Inflammatory macrophage treated with lipopolysaccharide for 1 hour (primary cell): ENCODE results near the gene SCYL2.
A peak's percentile ranks its signal among the peaks of the same experiment; 100 is the strongest.
"Not testable (repeated sequence)": the region's sequence is repeated elsewhere in the genome, so short reads cannot be mapped to it uniquely, and the experiment has no call there.

ENCODE experiments used
- DNase-seq, 2 donors: peaks; one replicate each; pipeline ENCODE4 v3.0.0-alpha.2; 2020 to 2022

The SCYL2 gene, protein sequence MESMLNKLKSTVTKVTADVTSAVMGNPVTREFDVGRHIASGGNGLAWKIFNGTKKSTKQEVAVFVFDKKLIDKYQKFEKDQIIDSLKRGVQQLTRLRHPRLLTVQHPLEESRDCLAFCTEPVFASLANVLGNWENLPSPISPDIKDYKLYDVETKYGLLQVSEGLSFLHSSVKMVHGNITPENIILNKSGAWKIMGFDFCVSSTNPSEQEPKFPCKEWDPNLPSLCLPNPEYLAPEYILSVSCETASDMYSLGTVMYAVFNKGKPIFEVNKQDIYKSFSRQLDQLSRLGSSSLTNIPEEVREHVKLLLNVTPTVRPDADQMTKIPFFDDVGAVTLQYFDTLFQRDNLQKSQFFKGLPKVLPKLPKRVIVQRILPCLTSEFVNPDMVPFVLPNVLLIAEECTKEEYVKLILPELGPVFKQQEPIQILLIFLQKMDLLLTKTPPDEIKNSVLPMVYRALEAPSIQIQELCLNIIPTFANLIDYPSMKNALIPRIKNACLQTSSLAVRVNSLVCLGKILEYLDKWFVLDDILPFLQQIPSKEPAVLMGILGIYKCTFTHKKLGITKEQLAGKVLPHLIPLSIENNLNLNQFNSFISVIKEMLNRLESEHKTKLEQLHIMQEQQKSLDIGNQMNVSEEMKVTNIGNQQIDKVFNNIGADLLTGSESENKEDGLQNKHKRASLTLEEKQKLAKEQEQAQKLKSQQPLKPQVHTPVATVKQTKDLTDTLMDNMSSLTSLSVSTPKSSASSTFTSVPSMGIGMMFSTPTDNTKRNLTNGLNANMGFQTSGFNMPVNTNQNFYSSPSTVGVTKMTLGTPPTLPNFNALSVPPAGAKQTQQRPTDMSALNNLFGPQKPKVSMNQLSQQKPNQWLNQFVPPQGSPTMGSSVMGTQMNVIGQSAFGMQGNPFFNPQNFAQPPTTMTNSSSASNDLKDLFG

GRCh38 chr12:100266835-100267602, at the start of gene SCYL2, which contains the start of gene DEPDC4:
TSS of gene SCYL2 (plus strand) at chr12:100267177. CDS start at chr12:100282971, 15,794 bp downstream.
TSS of gene DEPDC4 (minus strand) at chr12:100267079. CDS start at chr12:100267076, 3 bp downstream.
- DNase-seq: peak; percentile 99

GRCh38 chr12:100219328-100220109, 47.5 kb upstream of the SCYL2 start:
- no peak for DNase-seq

GRCh38 chr12:100221523-100221922, 45.5 kb upstream of the SCYL2 start:
- no peak for DNase-seq

GRCh38 chr12:100222173-100222572, 44.8 kb upstream of the SCYL2 start:
- DNase-seq: not testable (repeated sequence)

- no peak for DNase-seq
Measured at GRCh38 chr12:100225491-100225890, 41.5 kb upstream of the SCYL2 start.

DNA sequence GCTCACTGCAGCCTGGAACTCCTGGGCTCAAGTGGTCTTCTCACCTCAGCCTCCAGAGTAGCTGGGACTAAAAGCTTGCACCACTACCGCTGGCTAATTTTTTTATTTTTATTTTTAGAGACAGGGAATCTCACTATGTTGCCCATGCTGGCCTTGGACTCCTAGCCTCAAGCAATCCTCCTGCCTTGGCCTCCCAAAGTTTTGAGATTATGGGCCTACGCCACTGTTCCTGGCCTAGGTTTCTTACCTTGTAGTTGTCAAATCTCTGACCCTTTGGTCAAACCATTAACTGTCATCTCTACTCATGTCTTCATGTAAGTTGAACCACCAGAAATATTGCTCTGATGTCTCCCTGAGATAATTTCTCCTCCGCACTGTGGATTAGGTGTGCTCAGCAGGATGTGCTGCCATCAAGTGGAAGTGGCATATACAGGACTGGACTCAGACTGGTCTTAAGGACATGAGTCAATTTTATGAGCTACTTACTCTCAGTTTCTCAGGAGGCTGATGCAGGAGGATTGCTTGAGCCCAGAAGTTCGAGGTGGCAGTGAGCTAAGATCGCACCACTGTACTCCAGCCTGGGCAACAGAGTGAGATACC, 37.8 kb upstream of the SCYL2 start:
- peak in 1 of 2 donors; percentile 5 for DNase-seq

- DNase-seq: peak; percentile 30 to 41
Measured at GRCh38 chr12:100229876-100230275, 37.1 kb upstream of the SCYL2 start.

DNA sequence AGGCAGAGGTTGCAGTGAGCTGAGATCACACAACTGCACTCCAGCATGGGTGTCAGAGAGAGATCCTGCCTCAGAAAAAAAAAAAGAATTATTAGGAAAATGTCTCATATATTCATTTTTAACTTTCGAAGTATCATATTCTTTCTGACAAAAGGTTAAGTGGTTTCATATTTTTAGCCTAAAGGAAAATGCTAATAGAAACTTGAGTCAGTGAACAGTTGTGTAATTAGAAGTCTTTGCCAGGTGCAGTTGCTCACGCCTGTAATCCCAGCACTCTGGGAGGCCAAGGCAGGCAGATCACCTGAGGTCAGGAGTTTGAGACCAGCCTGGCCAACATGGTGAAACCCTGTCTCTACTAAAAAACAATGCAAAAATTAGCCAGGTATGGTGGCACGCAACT, 35.1 kb upstream of the SCYL2 start:
- DNase-seq: not testable (repeated sequence)

- DNase-seq: no peak
Measured at GRCh38 chr12:100234166-100234565, 32.8 kb upstream of the SCYL2 start.

DNA sequence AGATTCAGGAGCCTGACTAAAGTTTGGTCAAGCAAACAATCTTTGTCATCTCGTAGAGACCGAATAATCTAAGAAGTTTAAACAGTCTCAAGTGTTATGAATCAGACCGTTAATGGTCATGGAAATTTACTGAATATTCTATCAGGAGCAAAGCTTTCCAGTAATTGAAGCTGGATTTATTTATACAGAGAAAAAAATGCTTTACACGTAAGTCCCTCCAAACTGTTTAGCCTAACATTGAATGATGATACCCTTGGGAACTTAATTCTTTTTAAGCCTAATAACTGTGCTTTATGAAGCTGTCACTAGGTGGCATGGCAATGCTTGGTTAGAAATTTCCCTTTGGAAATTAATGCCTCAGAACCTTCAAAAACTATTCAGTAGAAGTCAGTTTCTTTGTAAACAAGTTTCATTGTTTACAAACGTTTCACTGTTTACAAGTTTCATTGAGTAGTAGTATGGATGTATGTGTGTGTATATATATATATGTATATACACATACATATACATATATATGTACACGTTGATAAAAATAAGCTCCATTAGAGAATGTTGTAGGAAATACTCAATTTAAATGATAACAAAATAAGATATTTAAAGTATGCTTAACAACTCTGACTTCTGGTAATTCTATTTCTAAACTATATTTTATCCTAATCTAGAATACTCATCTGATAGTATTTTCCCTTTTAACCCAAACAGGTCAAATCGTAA, 32.2 kb upstream of the SCYL2 start:
- DNase-seq: peak; percentile 27 to 72

GRCh38 chr12:100238801-100239200, 28.2 kb upstream of the SCYL2 start:
- DNase-seq: no peak

- DNase-seq: no peak
Measured at GRCh38 chr12:100239589-100239988, 27.4 kb upstream of the SCYL2 start.

DNA sequence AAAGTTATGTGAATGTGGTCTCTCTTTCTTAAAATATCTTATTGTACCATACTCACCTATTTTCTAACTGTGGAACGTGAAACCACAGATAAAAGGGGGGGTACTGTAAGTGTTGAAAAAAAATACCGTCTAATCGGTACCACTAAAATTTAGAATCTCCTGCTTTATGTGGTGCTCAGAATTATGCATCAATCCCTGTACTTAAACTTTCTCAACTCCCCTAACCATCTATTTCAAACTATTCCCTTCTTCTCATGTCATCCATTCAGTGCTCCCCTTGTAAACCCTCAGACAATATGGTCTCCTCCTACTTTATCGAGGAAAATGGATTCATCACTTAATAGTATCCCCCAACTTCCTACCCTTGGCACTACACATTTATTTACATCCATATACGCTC, 23.8 kb upstream of the SCYL2 start:
- no peak for DNase-seq

- no peak for DNase-seq
Measured at GRCh38 chr12:100247765-100248164, 19.2 kb upstream of the SCYL2 start.

DNA sequence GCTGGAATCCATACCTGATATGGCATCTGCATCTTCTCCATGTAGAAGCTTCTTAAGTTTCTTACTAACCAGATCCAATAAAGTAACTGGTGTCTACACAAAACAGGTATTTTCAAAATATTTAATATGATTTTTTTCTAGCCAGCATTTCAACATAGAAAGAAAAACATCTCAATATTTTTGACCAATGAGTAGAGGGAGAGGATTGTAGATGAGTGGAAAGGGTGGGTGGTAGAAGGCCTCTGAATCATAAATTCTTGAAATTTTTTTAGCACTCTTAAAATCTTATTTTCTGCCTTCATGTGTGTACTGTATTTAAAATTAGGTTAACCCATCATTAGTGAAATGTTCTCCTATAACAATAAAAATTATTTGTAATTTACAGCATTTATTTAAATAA, 18.1 kb upstream of the SCYL2 start:
- DNase-seq: no peak

DNA sequence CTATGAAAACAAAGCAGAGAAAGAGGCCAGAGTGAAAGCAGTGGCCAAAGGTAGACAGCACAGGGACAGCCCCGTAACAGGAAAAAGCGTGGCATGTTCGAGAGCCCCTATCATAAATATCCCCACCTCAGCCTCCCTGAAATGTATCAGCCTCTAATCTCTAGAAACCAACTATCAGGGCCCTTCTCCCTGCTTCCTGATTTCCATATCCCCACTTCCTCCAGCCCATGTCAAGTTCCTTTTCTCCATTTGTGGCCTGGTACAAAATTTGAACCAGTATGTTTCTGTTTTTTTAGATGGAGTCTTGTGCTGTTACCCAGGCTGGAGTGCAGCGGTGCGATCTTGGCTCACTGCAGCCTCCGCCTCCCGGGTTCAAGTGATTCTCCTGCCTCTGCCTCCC, 17.0 kb upstream of the SCYL2 start:
- DNase-seq: no peak

DNA sequence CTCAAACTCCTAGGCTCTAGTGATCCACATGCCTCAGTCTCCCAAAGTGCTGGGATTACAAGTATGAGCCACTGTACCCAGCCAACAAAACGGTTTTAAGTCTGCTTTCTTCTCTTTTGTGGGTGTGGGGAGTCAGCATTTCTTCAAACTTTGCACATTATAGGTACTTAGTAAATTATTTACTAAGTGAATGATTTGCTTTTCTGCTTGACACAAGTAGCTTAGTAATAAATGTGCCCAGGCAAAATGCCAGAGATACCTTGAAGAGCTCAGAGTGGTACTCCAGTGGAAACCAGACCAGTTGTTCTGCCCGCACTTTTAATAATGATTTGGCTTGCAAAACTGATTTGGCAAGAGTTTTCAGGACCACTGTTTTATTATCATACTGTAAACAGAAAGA, 15.1 kb upstream of the SCYL2 start:
- no peak for DNase-seq

GRCh38 chr12:100253437-100253836, 13.5 kb upstream of the SCYL2 start:
- DNase-seq: no peak

DNA sequence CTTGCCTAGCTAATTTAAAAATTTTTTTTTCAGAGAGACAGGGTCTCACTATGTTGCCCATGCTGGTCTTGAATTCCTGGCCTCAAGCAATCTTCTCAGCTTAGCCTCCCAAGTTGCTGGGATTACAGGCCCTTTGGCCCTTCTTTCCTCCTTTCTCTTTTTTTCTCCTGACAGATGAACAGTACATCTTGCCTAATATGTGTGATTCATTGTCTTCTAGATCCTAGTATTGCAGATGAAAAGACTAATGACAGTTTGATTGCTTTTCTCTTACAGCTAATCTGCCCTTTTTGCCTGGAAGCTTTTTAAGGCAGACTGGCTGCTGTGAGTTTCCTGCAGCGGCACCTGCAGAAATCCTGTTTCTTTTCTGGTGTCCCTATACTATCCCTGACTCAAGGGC, 12.1 kb upstream of the SCYL2 start:
- no peak for DNase-seq

DNA sequence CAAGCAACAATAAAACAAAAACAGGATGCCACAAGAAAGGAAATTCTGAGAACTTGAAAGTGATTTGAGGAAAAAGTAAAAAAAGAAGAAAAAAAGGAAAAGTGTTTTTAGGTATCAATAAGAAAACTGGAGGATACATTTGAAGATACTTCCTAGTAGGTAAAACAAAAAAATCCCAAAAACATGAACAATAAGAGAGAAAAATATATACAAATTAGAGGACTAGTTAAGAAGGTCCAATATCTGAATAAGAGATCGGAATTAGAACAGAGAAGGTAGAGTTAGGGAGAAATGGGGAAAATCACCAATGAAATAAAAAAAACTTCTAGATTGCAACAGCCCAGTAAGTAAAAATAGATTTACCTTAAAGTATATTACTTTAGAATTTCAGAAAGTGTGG, 8.8 kb upstream of the SCYL2 start:
- DNase-seq: no peak

DNA sequence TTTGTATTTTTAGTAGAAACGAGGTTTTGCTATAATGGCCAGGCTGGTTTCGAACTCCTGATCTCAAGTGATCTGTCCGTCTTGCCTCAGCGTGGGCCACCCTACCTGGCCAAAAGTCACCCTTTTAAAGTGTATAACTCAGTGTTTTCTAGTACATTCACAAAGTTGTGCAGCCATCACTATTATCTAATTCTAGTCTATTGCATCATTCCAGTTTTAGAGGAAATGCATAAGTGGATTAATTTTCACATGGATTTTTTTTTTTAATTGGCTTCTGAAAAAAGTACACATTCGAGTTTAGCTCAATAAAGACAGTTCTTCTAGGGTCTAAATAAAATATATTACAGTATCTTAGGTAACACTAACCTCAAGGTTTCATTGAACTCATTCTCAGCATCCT, 3.8 kb upstream of the SCYL2 start:
- no peak for DNase-seq
